Fibroblast of mammary gland (primary cell): ENCODE results near the gene NUMB.

ENCODE experiments used
- DNase-seq: peaks from one replicate; pipeline ENCODE4 v3.0.0-alpha.2; 2010; ENCODE audit warnings: low read depth
- H3K4me3 ChIP-seq: 2 replicates; pipeline ENCODE4 v1.5.1; 2011; ENCODE audit warnings: low read depth, mild to moderate bottlenecking, low read length, moderate library complexity; ENCODE audit not compliant: control insufficient read depth
- CTCF ChIP-seq: conservative IDR thresholded peaks from 2 replicates; pipeline ENCODE4 v1.5.1; 2011; ENCODE audit warnings: low read depth, low read length, inconsistent platforms; ENCODE audit not compliant: control insufficient read depth, insufficient read depth

NUMB gene

GRCh38 chr14:73289308-73289707 is 169.0 kb downstream of the NUMB start:
- DNase-seq, result no peak
- no peak overlapping the region for H3K4me3 ChIP-seq
- TF ChIP-seq CTCF, result no peak

- no peak for TF ChIP-seq CTCF
- DNase-seq, result no peak
- no peak overlapping the region for H3K4me3 ChIP-seq
These were observed 171.3 kb downstream of the NUMB start for GRCh38 chr14:73287071-73287470.

- no peak for DNase-seq
- no peak for TF ChIP-seq CTCF
- H3K4me3 ChIP-seq, result no peak overlapping the region
These were observed 171.7 kb downstream of the NUMB start for GRCh38 chr14:73286598-73286997.

- H3K4me3 ChIP-seq, result no peak overlapping the region
- no peak for DNase-seq
- no peak for TF ChIP-seq CTCF
These were observed 172.4 kb downstream of the NUMB start for GRCh38 chr14:73285979-73286378.

- TF ChIP-seq CTCF, result peak; percentile 25
- DNase-seq, result peak; percentile 31
- no peak overlapping the region for H3K4me3 ChIP-seq
These were observed 174.6 kb downstream of the NUMB start for GRCh38 chr14:73283608-73284379.

- no peak overlapping the region for H3K4me3 ChIP-seq
- TF ChIP-seq CTCF, result peak; percentile 5
- DNase-seq, result no peak
These were observed 177.4 kb downstream of the NUMB start for GRCh38 chr14:73280903-73281302.
